ENCODE results near the gene LGI4. TPM values are rescaled to one million over a fixed set of nuclear protein-coding genes. Genes with fewer than 3 reads are reported as not detected.

The LGI4 gene
- total RNA-seq, 1 experiment from 2014 or later: 0.07 TPM

DNA sequence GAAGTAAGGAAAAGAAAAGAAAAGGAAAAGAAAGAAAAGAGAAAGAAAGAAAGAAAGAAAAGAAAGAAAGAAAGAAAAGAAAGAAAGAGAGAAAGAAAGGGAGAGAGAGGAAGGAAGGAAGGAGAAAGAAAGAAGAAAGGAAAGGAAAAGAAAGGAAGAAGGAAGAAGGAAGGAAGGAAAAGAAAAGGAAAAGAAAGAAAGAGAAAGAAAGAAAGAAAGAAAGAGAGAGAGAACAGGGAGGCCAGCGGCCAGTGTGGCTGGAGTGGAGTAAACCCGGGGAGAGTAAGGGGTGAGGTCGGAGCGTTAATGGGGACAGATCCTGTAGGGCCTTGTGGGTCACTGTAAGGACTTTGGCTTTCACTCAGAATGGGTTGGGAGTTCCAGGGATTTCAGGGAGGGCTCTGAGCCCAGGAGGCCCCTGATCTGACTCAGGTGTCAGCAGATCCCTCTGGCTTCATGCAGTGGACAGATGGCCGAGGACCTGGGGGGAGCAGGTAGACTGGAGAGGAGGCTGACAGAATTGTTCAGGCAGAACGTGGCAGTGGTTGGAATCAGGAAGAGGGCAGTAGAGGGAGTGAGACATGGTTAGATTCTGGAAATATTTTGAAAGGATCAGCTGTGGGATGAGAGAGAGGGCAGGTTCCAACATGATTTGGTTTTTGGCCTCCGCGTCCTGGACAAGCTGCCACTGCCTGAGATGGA is 39.0 kb downstream of the LGI4 start:
- DNase-seq (ENCODE audit: low spot score): peak; percentile 98
- in situ Hi-C loops (cut with HindIII; ENCODE audit: low sequenced_read_pairs): no loop called here

DNA sequence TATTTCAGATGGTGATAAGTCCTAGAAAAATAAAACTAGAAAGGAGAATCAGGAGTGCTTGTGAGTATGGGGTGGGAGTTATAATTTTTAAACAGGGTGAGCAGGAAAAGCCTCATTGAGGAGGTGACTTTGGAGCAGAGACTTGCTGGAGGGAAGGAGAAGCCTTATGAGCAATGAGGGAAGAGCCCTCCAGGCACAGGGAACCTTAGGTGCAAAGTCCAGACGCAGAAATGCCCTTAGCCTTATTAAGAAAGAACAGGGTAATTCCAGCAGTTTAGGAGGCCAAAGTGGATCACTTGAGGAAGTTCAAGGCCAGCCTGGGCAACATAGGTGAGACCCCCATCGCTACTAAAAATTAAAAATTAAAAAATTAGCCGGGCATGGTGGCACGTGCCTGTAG is 40.2 kb downstream of the LGI4 start:
- DNase-seq (ENCODE audit: low spot score): no peak
- in situ Hi-C loops (cut with HindIII; ENCODE audit: low sequenced_read_pairs): no loop called here

DNA sequence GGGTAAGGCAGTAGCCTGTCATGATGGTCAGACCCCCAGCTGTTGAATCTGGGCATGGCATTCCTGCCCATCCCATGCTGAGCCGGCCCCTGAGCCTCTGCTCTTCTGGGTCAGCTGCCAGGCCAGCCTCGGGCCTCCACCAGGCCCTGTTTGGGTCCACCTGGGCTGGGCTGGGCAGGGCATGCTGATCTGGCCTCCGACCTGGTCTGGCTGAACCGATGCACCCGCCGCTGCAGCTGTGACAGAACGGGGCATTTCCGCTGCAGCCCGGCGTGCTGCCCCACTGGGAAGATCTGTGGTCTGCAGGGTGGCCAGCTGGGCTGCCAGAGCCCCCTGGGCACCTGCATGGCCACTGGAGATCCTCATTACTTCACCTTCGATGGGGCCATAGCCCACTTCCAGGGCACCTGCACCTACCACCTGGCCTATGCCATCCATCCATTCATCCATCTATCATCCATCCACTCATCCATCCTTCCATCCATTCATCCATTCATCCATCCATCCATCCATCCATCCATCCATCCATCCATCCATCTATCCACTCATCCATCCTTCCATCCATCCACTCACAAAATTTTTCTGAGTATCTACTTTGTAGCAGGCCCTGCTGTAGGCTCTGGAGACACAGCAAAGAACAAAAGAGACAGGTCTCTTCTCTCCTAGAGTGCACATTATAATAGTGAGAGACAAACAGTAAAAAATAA is 40.8 kb downstream of the LGI4 start:
- in situ Hi-C loops (cut with HindIII; ENCODE audit: low sequenced_read_pairs): no loop called here
- no peak for DNase-seq (ENCODE audit: low spot score)

DNA sequence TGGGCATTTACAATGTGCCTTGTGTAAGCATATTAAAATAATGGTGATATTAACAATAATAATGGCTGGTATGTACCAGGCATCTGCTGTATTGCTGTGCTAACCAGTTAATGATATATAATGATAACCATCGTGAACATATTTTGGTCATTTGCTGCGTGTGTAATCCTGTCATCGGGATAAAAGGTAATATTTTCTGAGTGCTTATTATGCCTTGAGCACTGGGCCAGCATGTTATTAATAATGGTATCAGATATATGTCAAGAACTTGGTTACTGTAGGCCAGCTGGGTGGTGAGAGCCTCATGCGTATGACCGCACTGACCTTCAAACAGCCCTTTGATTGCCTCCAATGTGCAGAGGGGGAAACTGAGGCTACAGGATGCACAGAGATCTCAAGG is 41.4 kb downstream of the LGI4 start:
- DNase-seq (ENCODE audit: low spot score): no peak
- in situ Hi-C loops (cut with HindIII; ENCODE audit: low sequenced_read_pairs): no loop called here

DNA sequence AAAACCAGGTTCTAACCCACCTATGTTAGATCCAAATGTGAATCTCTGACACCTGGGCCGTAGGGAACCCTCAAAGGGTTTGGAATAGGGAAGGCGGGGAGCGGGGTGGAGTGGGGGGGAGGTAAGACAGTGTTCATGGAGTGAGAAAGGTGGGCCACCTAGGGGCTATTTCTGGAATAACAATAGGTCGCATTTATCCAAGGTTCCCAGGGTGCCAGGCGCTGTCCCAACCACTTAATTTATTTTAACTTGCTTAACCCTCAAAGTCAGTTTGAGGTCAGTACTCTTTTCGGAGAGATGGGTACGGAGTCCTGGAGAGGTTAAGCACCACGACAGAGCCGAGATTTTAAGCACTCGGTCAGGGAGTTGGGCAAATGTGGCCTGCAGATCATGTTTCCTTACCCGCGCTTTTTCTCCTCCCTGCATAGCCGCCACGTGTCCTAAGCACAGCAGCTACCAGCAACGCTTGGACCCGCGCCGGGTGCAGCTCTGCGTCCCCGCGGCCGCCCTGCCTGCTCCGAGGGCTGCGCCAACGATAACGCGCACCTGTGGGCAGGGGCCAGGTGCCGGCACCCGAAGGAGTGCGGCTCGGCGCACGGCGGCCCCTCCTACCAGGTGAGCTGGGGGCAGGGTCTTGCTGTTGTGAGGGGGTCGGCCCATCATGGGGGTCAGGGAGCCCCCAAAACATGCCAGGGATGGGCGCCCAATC is 44.2 kb downstream of the LGI4 start:
- in situ Hi-C loops (cut with HindIII; ENCODE audit: low sequenced_read_pairs): no loop called here
- peak; percentile 87 for DNase-seq (ENCODE audit: low spot score)

DNA sequence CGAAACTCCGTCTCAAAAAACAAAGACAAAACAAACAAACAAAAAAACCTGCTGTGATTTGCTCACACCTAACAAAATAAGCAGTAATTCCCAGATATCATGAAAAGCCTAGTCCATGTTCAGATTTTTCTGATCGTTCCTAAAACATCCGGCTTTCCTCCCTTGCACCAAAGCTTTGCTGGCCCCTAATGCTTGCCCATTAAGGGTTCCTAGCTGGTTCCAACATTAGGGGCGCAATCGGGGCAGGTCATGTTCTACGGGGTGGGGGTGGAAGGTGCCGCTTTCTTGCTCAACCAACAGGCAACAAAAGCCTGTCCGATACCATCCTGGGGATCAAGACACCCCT is 44.7 kb downstream of the LGI4 start:
- in situ Hi-C loops (cut with HindIII; ENCODE audit: low sequenced_read_pairs): no loop called here

DNA sequence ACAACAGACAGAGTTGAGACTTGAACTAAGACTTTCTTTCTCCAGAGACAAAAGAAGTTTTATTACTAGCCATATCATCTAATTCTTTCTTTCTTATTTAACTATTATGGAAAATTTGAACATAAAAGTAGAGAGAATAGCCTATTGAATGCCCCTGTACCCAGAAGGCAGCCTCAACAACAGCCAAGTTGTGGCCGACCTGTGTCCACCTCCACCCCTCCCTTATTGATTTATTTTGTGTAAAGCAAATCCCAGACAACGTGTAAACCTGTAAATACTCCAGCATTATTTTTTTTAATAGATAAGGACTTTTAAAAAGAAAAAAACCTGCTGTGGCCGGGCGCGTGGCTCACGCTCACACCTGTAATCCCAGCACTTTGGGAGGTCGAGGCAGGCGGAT is 45.3 kb downstream of the LGI4 start:
- in situ Hi-C loops (cut with HindIII; ENCODE audit: low sequenced_read_pairs): no loop called here
- DNase-seq (ENCODE audit: low spot score): no peak

More for the DNA sequence above, 44.7 kb downstream of the LGI4 start:
- no peak for DNase-seq (ENCODE audit: low spot score)

DNA sequence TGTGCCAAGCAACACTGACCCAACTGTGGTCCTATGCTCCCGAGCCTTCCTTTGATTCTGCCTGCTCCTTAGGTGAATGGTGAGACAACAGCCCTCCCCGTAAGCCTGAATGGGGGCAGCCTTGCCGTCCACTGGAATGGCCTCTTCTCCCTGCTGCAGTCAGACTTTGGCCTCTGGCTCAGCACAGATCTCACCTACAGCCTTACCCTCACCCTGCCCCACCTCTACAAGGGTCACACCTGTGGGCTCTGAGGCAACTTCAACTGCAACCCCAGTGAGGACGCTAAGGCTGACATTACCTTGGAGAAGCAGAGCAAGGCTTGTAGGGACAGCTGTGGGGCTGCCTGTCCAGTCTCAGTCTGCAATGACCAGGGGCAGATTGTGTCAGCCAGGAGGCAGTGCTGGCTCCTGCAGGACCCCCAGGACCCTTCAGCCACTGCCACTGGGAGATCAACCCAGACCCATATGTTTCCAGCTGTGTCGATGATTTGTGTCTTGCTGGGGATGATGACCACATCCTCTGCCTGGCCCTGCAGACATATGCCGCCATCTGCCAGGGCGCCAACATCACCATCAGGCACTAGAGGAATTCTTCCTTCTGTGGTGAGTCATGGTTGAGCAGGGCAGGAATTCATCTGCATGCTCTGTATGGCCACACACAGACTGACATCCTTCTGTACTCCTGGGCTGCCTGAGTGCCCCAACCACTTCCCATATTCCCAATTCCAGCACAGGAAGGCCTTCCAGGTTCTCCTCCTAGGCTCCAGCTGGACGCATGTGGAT is 46.5 kb downstream of the LGI4 start:
- in situ Hi-C loops (cut with HindIII; ENCODE audit: low sequenced_read_pairs): no loop called here
- DNase-seq (ENCODE audit: low spot score): no peak

DNA sequence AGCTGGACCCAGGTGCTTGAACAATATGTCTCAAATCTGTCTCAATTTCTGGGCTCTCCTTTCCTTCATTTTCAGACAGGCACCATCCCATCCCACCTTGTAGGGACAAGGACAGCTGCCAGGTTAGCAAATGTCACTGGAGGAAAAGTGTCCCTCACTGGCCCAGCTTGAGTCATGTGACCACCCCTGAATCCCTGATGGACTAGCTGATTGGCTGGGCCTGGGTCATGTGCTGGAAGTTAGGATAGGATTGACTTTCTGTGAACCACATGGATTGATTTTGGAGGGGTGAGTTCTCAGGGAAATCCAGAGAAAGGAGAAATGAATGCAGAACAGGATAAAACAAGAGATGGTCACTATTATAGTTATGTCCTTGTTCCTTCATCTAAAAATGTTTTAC is 47.5 kb downstream of the LGI4 start:
- in situ Hi-C loops (cut with HindIII; ENCODE audit: low sequenced_read_pairs): no loop called here
- no peak for DNase-seq (ENCODE audit: low spot score)

DNA sequence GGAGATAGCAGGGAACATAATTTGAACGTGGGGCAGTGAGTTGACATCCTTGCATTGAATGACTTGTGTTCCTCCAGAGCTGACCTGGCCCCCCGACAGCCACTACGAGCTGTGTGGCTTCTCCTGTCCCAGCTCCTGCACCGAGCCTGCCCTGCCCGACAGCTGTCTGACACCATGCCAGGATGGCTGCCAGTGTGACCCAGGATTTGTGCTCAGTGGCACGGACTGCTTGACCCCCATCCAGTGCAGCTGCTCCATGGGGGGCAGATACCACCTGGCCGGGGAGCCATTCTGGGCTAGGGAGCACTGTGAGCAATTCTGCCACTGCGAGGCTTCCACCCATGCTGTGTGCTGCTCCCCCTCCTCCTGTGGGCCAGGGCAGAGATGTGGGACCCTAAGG is 48.4 kb downstream of the LGI4 start:
- in situ Hi-C loops (cut with HindIII; ENCODE audit: low sequenced_read_pairs): no loop called here
- DNase-seq (ENCODE audit: low spot score): no peak

DNA sequence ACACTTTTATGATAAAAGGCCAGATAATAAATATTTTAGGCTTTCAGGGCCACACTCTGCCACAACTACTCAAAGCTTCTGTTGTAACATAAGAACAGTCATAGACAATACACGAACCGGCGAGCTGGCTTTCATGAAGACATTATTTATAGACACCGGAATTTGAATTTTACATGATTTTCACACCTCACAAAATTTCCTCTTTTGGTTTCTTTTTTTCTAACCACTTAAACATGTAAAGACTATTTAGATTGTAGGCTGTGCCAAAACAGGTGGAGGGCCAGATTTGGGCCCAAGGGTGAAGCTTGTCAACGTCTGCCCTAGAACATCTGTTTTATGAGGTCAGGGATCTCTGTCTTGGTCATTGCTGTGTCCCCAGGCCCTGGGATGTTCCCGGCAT is 48.9 kb downstream of the LGI4 start:
- in situ Hi-C loops (cut with HindIII; ENCODE audit: low sequenced_read_pairs): no loop called here
- DNase-seq (ENCODE audit: low spot score): no peak

DNA sequence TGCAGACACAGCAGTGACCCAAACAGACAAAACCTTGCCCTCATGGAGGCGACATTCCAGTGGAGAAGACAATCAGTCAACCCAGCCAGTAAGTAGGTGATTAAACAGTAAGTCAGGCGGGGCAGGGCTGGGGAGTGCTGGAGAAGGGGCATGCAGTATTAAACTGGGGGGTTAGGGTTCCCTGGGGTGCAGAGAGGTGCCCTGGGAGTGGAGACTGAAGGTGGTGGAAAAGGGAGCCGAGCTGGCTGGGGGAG is 50.4 kb downstream of the LGI4 start:
- in situ Hi-C loops (cut with HindIII; ENCODE audit: low sequenced_read_pairs): no loop called here
- DNase-seq (ENCODE audit: low spot score): no peak

DNA sequence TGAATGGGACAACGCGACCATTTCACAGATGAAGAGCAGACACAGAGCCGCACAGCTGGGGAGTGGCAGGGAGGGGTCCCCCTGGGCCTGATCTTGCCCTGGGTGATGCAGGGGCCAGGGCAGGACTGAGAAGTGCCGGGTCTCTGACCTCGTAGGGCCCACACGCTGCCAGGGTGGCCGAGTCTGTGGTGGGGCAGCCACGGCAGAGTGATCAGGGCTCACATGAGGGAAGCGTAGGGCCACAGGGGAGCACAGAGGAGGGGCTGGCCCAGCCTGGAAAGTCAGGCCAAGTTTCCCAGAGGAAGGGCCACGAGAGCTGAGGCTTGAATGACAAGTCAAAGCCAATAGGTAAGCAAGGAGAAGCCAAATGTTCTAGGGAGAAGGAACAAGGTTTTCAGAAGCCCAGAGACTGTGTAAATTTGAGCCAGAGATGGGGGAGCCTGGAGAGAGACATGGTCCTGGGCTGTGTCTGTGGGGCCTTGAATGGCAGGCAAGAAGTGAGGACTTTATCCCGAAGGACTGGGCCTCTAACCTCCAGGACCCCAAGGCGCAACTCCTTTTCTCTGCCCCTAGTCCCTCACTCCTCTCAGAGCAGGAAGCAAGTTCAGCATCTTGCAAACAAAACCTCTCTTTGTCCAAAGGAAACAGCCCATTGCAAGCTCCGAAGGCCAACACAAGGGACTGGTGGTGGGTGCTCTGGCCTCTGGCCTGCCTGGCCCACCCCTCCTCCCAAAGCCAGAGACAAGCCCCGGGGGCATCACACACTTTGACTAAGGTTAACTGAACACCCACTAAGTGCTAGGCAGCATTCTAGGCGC is 51.0 kb downstream of the LGI4 start:
- in situ Hi-C loops (cut with HindIII; ENCODE audit: low sequenced_read_pairs): no loop called here
- DNase-seq (ENCODE audit: low spot score): no peak

DNA sequence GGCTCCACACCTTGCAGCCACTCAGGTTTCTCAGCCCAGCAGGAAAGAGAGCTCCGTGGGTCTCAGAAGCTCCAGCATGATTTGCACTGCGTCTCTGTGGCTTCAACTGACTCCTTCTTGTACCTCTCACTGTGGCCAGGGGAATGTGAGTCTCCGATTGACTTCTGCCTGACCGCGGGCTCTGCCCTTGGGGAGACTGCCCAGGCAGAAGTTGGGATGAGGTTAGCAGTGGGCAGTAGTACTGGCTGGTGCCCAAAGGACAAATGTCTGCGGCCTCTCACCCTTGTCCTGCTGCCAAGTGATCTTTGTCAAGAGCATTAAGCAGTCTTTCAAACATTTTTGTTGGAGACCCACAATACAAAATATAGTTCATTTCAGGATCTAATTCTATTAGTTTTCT is 53.7 kb downstream of the LGI4 start:
- in situ Hi-C loops (cut with HindIII; ENCODE audit: low sequenced_read_pairs): no loop called here
- no peak for DNase-seq (ENCODE audit: low spot score)

DNA sequence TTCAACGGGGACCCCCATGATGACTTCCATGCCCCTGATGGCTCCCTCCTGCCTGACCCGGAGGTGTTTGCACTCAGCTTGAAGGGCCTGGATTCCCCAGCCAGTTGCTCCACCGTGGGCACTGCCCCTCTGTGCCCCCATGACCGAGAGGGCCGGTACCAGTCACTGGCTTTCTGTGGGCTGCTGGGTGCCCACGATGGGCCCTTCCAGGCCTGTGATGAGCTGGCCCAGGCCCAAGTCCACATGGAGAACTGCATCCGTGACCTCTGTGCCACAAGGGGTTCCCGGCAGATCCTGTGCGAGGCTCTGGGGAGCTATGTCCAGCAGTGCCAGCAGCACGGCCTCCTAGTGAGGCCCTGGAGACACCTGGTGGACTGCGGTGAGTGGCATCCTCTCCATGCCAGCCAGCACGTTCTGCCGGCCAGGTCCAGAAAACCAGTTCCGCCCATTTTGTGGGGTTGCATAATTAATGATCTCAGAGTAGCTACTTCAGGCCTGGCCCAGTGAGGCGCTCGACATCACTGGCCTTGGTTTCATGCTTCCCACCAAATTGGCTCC is 54.2 kb downstream of the LGI4 start:
- no peak for DNase-seq (ENCODE audit: low spot score)
- in situ Hi-C loops (cut with HindIII; ENCODE audit: low sequenced_read_pairs): no loop called here

DNA sequence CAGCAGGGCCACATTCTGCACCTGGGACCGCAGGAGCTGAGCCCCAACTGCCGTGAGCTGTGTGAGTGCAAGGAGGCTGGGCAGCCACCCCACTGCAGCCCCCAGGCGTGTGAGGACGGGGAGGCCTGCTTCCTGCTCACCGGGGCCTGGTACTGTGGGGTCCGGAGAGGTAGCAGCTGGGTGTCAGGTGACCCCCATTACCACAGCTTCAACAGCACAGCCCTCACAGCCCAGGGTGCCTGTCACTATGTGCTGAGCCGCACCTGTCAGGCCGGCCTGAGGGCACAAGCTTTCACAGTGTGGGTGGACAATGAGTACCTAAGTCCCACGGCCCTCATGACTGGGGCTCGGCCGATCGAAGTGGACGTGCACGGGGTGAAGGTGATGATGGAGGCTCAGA is 55.0 kb downstream of the LGI4 start:
- in situ Hi-C loops (cut with HindIII; ENCODE audit: low sequenced_read_pairs): no loop called here
- no peak for DNase-seq (ENCODE audit: low spot score)

DNA sequence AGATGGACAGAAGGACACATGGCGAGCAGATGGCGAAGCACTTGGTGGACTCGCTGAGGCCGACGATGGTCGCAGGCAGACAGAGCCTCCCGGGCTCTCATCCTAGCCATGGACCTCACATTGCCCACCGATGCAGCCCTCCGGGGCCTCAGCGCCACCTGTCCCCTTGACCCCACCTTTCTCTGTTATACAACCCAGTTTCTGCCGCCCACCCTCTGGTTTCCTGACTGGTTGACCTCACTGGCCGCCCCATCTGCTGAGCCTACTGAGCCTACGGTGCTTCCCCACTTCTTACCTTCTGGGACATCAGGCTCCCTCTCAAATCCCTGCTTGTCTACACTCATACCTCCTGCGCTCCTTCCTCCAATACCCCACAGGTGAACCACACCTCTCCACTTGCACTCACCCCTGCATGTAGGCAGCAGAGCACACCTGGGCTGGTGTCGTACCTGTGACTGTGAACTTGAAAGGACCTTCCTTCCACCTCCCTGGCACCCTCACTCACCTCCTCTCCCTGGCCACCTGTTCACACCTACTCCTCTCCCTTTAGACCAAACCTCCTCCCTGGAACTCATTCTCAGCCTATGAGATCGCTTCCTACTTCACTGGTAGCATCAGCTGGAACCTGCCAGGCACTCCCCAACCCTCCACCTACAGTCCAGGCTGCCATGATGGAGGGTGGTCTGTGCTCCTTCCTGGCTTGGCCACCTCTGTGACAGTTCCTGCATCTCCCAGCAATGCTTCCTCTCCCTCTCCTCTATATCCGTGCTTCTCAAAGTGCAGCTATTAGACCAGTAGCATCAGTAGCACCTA is 57.2 kb downstream of the LGI4 start:
- no peak for DNase-seq (ENCODE audit: low spot score)
- in situ Hi-C loops (cut with HindIII; ENCODE audit: low sequenced_read_pairs): no loop called here

DNA sequence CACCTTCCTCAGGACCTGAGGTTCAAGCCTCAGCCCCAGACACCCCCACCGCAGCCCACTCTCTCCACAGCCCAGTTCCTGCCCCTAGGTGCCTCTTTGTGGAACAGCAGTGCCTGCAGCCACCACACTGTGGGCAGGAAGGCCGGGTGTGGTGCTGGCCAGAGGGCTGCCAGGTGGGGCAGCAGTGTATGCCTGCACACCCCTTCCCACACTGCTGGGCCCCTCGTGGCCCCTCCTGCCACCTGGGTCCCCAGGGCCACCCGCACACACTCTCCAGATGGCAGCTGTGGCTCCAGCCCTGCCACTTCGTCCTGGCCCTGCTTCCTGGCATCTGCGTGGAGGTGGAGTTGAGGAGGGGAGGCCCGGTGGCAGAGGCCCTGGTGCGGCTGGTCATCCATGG is 58.2 kb downstream of the LGI4 start:
- in situ Hi-C loops (cut with HindIII; ENCODE audit: low sequenced_read_pairs): no loop called here
- DNase-seq (ENCODE audit: low spot score): no peak
